Measurements from ENCODE around the gene FXYD2.

DNA sequence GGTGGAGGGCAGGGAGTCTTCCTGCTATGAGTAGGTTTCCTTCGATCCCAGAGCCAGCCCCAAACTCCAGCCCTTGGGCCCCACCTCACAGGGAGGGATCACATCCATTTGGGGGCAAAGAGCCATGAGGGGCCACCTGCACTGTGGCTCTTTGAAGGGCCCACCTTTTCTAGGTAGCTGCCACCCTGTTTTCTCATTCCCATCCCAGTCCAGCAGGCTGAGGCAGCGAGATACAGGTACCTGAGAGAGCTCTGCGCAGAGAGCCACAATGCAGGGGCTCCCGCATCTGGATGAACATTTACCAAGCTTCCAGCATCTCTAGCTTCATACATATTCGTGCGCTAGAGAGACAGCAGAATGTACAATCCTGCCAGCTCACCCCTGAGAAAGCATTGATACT, 35.6 kb upstream of the FXYD2 start:
- no peak for TF ChIP-seq EZH2 (IDR thresholded peaks at IDR 0.05; ENCODE audit: low read length, missing control alignments)
- no peak for TF ChIP-seq CTCF (conservative IDR thresholded peaks at IDR 0.05 in 1 of 2, IDR thresholded peaks at IDR 0.05 in 1 of 2; ENCODE audit: low read depth in 1 of 2, low read length in 2 of 2)
